Right renal cortex interstitium (tissue), 3 donors: Measurements from ENCODE around the gene PODN. TPM values are rescaled to one million over a fixed set of nuclear protein-coding genes. Genes with fewer than 3 reads are reported as not detected.

Experiments
- DNase-seq, 3 donors: peaks; one replicate each; pipeline ENCODE4 v3.0.0-alpha.2; 2013; ENCODE audit warnings: low read depth in 3 of 3, low spot score in 2 of 3
- polyA plus RNA-seq, 3 donors: library from polyadenylated mRNA; unstranded; fragments of 120-200 nt; gene quantifications; one replicate each; pipeline ENCODE4 v1.2.1, GENCODE V29; 2013; ENCODE audit not compliant: insufficient read length in 3 of 3

Gene PODN, protein sequence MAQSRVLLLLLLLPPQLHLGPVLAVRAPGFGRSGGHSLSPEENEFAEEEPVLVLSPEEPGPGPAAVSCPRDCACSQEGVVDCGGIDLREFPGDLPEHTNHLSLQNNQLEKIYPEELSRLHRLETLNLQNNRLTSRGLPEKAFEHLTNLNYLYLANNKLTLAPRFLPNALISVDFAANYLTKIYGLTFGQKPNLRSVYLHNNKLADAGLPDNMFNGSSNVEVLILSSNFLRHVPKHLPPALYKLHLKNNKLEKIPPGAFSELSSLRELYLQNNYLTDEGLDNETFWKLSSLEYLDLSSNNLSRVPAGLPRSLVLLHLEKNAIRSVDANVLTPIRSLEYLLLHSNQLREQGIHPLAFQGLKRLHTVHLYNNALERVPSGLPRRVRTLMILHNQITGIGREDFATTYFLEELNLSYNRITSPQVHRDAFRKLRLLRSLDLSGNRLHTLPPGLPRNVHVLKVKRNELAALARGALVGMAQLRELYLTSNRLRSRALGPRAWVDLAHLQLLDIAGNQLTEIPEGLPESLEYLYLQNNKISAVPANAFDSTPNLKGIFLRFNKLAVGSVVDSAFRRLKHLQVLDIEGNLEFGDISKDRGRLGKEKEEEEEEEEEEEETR
- 1 to 10 TPM; 1.4 to 1.8 (median 1.6) TPM for polyA plus RNA-seq

DNA sequence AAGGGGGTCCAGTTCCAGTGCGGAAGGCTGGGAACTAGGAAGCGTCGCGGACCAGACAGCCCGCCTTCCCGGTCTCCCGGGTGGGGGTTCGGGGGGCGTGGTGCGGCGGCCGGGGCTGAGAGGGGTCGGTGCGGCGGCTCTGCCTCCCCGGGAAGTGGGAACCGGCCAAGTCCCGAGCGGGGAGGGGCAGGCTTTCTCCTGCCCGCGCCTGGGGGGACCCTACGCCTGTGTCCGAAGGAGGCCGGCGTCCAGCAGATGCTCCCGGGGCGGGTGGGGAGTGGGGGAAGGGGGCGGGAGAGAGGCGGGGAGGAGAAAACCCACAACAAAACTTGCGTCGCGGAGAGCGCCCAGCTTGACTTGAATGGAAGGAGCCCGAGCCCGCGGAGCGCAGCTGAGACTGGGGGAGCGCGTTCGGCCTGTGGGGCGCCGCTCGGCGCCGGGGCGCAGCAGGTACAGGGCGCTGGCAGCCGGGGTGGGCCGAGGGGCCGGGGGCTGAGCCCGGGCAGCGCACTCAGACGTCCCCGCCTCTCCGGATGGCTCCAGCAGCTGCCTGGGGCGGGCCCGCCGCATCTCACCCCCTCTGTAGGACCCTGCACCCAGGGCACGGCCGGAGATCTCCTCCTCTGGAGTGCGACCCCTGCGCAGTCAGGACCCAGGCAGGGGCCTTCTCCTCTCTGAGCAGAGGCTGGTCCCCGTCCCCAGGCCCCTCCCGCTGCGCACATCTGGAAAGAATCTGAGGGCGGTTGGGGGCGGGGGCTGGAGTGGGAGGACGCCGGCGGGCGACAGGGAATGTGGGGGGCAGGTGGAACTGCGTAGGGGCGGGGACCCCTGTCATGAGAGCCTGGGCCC lies at the start of gene PODN:
Gene PODN, plus strand, starts transcription at position 355 of the 849 bp plus-strand sequence. CDS start 7,643 bp downstream, outside the sequence.
- DNase-seq = no peak

DNA sequence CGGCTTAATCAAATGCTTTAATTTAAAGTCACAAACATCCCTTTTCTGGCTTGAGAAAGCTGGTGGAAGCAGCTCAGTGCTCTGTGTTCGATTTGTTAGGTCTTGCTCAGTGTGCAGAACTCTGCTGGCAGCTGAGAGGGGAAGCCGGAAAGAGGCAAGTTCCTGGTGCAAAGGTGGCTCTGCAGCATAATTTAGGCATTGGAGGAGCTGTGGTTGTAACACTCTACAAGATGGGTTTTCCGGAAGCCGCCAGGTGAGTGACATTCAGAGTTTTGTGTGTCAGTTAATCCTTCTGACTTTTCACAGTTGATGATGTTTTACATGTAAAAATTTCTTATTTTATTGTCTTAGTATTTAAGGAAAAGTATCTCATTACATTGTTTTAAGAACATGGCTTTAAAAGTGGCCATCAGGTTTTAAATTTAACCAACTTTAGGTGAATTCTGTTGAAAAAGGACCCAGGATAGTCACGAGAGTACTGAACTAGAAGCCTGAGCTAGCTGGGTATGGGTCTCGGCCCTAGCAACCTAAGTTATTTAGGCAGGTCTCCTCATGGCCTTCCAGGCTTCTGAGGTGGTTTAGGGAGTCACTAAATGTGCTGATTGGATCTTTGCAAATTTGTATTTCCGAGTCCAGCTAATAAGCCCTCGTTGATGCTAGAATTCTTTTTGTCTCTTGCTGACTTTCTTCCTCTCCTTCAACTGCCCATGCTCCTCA lies 47.1 kb upstream of the PODN start:
- DNase-seq = peak; percentile 58 to 86 (median 75)

DNA sequence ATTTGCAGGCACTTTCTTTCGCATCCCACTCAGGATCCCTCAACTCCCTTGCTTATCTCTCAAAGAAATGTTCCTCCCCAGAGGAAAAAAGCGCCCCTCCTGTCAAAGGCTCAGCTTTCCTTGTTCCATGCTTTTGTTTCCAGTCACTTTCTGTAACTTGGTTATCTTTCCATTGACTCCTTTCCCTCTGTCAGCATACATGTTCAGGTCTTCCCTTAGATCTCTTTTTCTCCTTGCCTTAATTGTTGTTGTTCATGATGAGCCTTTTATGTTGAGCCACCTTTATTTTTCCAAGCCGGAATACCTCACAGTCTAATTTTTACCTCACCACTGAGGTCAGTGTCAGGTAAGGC lies 46.5 kb upstream of the PODN start:
- DNase-seq = no peak

DNA sequence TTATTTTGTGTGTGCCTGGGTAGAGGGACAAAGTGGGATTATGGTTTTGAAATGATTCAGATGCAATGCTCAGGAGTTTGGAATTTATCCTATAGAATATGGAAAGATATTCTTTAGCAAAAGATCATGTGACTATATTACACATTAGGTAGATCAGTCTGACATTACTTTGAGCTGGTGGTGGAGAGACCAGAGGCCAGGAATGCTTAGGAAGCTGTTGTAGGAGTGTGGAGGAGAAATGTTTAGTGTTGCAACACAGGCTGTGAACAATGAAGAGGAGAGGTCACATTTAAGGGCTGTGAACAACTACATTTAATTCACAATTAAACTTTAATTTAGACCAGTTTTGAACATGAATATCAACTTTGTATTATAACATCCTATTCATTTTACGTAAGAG lies 45.3 kb upstream of the PODN start:
- no peak for DNase-seq

DNA sequence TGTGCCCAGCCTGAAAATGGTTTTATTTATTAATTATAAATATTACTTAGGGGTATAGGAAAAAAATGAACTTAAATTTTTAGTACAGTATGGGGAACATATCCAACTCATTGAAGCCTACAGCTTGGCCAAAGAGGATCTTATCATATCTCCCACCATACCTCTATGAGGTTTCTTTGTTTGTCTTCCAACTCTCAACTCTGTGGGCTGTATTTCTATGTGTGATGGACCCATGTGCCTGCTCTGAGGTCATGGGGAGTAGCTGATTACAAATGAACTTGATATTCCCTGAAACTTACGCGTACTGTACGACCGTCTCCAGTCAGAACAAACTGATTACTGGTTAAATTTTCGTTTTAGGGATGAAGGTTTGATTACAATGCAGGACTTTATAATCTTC lies 41.4 kb upstream of the PODN start:
- no peak for DNase-seq

DNA sequence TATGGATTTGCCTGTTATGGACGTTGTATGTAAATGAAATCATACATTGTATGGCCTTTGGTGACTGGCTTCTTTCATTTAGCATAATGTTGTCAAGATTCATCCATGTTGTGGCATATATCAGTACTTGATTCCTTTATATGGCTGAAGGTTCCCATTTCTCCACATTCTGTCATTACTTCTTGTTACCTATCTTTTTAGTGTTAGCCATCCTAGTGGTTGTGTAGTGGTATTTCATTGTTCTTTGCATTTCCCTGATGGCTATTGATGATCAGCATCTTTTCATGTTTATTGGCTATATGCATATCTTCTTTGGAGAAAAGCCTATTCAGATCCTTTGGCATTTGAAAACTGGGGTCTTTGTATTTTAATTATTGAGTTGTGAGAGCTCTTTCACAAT lies 39.8 kb upstream of the PODN start:
- DNase-seq = no peak

DNA sequence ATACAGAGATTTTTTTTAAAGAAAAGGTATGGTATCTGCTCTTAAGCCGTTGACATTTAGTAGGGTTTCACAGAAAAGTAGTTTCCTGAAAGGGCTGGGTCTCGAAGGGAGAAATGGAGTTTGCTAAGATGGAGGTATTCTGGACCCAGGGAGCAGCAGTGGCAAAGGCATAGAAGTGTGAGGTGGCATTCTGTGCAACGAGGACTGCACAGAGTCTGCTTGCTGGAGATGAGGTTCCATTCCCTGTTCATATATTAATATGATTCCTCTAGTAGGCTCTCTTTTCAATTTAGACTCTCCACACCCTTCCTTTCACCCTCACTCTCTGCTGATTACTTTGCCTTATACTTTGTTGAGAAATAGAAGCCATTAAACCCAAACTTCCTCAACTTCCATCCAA lies 38.5 kb upstream of the PODN start:
- no peak for DNase-seq

DNA sequence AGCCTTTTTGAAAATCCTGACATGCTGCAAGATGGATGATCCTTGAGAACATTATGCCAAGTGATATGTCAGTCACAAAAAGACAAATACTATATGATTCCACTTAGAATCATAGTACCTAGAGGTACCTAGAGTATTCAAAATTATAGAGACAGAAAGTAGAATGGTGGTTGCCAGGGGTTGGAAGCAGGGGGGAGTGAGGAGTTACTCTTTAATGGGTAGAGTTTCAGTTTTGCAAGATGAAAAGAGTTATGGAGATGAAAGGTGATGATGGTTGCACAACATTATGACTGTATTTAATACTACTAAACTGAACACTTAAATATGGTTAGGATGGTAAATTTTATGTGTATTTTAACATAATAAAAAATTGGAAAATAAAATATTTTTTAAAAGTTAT lies 37.9 kb upstream of the PODN start:
- DNase-seq = no peak

DNA sequence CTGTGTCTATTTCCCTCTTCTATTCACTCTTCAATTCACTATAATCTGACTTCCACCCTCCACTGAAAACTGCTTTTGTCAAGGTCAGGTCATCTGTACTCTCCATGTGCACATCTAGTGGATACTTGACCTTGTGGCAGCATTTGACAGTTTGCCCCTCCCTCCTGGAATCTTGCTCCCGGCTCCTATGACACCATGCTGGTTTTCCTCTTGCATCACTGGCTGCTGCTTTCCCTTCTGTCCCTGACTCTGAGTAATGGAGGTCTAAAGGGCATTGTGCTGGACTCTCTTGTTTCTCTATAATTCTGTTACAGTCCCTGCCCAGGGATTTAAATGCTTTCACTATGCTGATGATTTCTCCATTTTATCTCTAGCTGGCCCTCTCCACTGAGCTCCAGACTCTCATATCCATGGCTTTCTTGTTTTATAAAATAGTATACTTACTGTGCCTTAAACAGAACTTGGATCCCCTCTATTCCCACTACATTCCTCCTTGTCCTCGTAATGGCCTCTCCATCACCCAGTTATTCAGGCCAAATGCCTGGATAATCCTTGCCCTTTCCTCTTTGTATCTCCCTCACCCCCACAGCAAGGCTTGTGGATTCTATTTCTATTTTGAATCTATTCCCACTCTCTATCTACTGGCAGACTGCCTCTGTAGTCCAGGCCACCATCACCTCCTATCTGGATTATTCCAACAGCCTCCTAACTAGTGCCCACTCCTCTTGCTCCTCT lies 36.8 kb upstream of the PODN start:
- no peak for DNase-seq

DNA sequence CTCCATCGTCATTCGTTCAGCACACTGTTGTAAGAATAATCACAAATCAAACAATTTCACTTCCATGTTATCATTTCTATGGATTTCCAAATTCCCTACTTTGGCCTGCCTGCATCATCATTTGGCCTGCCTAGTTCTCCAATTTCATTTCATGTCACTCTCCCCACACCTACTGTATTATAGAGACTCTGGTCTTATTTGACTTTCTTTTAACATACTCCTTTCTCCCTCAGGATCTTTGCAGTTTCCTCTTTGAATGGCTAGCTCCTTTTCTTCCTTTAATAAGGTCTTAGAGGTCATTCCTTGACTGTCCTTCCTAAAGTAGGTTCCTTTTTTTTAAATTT lies 36.3 kb upstream of the PODN start:
- no peak for DNase-seq

DNA sequence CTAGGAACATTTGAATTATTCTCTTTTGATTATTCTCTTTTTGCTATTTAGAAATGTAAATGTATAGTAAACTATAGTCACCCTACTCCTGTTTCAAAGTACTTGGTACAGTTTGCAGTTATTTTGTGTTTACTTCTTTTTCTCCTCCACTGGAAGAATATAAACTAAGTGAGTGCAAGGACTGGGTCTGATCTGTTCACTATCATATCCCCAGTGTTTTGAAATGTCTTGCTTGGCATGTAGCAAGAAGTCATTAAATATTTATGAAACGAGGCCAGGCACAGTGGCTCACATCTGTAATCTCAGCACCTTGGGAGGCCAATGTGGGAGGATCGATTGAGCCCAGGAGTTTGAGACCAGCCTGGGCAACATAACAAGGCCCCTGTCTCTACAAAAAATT lies 35.8 kb upstream of the PODN start:
- no peak for DNase-seq

DNA sequence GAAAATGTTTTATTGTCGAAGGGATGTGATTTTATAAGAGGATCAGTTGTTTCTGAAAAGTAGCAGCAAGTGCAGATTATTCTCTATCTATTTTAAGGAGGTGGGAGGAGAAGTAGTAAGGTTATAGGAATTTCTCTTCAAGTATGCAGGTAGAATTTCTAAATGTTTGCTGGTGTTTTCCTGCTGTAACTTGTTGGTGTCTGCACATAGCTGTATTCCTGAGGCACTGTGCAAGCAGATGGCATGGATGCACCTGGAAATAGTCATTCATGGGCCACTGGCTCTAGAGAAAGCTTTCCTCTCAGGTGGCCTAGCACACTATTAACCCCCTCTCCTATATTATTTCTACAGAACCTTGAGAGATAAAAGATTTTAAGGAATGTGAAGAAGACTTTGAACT lies 30.3 kb upstream of the PODN start:
- DNase-seq = no peak

DNA sequence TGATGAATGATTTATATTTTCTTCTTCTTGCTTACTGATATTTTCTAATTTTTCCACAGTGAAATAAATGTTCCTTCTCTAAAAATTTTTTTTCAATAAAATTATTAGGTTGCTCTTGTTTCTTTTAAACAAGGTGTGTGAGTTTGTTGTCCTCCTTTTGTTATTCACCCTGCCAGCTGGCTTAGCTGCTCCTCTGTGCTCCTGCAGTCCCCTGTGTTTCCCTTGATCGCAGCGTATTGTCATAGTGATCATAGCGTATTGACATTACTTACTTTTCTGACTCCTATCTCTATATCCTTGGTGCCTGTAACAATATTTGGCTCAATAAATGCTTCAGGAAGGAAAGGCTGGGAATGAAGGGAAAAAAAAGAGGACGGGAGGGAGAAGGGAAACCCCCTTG lies 24.9 kb upstream of the PODN start:
- no peak for DNase-seq

DNA sequence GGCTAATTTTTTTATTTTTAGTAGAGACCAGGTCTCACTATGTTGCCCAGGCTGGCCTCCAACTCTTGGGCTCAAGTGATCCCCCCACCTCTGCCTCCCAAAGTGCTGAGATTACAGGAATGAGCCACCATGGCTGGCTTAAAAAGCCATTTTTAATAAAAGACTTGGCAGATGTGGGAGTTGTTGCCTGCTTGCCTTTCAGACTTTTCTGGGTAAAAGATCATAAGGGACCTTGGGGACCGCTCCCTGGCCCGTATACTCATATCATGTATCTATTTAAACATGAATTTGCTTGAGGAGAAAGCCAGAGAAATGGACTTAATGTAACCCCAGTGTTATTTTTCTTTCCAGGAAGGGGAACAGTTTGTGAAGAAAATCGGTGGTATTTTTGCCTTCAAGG lies 23.4 kb upstream of the PODN start:
- DNase-seq = no peak

DNA sequence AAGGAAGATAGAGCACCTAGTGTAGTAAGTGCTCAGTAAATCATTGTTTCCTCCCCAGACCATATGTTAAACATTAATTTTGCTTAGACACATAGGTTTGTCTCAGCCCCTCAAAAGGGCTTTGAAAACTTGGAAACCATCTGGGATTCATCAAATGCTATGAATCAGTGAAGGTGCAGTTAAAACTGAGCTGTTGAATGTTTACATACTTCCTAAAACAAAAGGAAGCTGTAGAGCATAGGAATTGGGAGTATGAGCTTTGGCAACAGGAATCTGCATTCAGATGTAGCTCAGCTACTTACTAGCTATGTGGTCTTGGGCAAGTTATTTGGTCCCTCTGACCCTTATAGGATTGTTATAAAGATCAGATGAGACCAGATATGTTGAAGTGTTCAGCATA lies 18.7 kb upstream of the PODN start:
- no peak for DNase-seq

DNA sequence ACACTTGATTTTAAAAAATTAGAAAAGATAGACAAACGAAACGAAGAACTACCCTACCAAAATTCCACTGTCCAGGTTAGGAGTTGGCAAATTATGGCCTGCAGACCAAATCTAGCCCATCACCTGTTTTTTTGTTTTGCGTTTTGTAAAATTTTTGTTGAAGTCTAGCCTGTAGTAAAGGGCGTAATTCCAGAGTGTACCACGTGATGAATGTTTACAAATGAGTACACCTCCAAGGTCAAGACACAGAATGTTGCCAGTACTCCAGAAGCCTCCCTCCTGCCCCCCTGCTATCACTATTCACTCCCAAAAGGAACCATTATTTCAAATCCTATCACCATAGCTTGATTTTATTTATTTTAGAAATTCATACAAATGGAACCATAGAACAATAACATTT lies 17.1 kb upstream of the PODN start:
- DNase-seq = no peak

DNA sequence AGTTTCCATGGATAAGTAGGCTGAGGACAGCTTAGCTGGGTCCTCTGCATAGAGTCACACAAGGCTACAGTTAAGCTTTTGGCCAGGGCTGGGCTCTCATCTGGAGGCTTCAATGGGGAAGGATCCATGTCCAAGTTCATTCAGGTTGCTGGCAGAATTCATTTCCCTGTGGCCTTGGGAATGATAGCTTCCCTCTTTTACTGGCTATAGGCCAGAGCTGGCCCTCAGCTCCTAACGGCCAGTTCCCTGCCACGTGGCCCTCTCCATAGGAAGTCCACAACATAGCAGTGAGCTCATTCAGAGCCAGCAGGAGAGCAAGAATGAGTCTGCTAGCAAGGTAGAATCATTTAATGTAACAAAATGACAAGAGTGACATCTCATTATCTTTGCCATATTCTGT lies 15.1 kb upstream of the PODN start:
- DNase-seq = no peak

DNA sequence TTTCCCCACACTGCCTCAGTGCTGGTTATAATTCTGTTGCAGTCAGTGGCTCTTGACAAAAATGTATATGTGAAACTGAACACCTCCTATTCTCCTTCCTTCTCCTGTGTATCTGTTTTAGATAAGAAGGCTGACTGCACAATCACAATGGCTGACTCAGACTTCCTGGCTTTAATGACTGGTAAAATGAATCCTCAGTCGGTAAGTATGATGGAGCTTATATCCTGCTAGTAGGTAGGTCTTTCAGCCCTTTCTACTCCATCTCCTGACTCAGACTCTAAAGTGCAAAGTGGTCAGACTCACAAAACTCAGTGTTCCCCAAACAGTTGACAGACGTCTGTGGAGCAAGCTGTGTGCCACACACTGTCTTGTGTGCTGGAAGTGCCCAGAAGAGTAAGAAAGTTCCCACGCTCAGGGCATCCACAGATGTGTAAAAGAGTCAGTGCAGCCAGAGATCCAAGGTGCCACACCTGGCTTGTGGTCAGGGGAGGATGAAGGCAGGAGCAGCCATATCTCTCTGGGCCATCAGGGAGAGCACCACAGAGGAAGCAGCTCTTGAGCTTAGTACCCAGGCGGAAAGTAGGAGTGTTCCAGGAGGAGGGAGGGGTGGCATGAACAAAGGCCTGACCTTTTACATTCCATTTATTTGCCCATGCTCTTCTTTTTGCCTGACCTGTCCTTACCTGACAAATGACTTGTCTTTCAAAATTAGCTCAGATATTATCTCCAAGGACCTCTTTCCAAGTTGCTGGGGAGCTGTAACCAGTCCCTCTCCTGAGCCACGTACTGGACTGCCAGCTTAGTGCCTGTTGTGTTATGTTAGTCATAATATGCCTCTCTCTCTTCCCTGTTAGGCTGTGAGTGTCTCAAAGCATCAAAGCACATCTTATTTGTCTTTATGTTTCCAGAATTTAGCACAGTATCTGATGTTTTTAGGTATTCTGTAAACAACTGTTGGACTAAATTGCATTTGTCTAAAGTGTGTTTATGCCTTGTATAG lies 14.0 kb upstream of the PODN start:
- no peak for DNase-seq

DNA sequence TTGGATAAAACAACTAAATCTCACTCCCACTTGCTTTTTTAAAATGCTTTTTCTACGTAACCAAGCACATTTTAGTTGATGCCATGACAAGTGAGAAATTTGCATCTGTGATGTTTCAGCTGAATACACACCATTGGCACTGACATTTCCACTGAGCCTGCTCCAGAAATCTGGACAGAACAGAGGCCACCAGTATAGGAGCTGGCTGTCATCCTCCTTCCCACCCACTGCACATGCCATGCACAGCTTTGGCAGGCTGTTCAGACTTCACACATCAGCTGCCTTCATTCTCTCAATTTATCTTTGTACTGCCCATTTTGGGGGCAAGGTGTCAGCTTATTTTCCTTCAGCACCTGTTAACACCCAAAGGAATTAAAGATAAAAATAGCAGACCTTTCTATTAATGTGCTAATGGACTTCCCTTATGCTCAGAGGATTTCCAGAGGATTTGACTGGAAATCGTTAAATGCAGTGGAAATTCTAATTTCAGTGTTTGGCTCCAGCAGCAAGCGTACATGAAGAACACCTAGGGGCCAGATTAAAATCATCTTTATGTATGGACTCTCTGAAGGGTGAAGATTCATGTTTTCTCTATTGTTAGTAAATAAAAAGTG lies 12.9 kb upstream of the PODN start:
- DNase-seq = no peak
